Stimulated activated naive B cell treated with anti-CD40 and anti-IgM and Interleukin-4, amounts not matched to agents 10 μg/mL and 1 μg/mL and 100 μg/mL, for 72 hours (primary cell): ENCODE results near the gene ATXN10.
A peak's percentile ranks its signal among the peaks of the same experiment; 100 is the strongest.

Experiments used
- ATAC-seq, 2 donors: fragments of 150-1000 bp; cut with Tn5 transposase; replicated peaks; 2 replicates each; pipeline ENCODE4 v1.10.0; 2021; ENCODE audit warnings: moderate library complexity in 1 of 2
- DNase-seq: peaks from one replicate; pipeline ENCODE4 v3.0.0; 2021
- H3K27ac Mint-ChIP-seq: one replicate; pipeline ENCODE4 v1.8.0; 2022; ENCODE audit warnings: mild to moderate bottlenecking, mixed read lengths
- H3K27me3 Mint-ChIP-seq, 2 donors: one replicate each; pipeline ENCODE4 v1.8.0; 2022; ENCODE audit warnings: mixed read lengths in 2 of 2
- H3K36me3 Mint-ChIP-seq, 2 donors: one replicate each; pipeline ENCODE4 v1.8.0; 2022; ENCODE audit warnings: mixed read lengths in 2 of 2, mild to moderate bottlenecking in 1 of 2
- H3K4me1 Mint-ChIP-seq, 2 donors: one replicate each; pipeline ENCODE4 v1.8.0; 2022; ENCODE audit warnings: mixed read lengths in 2 of 2, mild to moderate bottlenecking in 1 of 2
- H3K4me3 Mint-ChIP-seq, 2 donors: one replicate each; pipeline ENCODE4 v1.8.0; 2022; ENCODE audit warnings: mild to moderate bottlenecking in 2 of 2, mixed read lengths in 2 of 2, moderate library complexity in 1 of 2
- H3K9me3 Mint-ChIP-seq, 2 donors: one replicate each; pipeline ENCODE4 v1.8.0; 2022; ENCODE audit warnings: mixed read lengths in 2 of 2, mild to moderate bottlenecking in 1 of 2

Gene ATXN10

DNA sequence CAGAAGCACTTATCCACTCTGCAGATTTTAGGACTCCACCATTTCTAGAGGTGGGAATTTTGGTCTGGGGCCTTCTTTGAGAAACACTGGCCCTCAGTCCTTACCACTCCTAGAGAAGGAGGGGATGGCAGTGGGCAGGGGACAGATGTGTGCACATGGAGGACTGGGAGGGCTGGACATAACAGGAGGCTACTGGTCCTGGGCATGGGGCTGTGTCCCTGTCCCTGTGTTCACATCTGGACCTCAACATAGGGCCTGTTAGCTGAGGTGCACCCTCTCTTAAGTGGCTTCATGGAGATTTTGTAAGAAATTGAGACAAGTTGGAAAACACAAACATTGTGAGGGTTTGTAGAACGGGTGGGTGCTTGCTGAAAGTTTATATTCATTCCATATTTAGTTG is 103.4 kb downstream of the ATXN10 start:
- no peak for ATAC-seq
- H3K27me3 Mint-ChIP-seq: no peaks in the 10 kb centered on the region
- DNase-seq: no peak
- peak overlapping the region; percentile 88 for H3K27ac Mint-ChIP-seq
- H3K9me3 Mint-ChIP-seq: no peaks in the 10 kb centered on the region
- H3K4me3 Mint-ChIP-seq: peak overlapping the region; percentile 52 to 63
- H3K4me1 Mint-ChIP-seq: peaks cover 43 to 68% of the 10 kb centered on the region in 2 donors
- H3K36me3 Mint-ChIP-seq: peaks cover 32 to 55% of the 10 kb centered on the region in 2 donors

DNA sequence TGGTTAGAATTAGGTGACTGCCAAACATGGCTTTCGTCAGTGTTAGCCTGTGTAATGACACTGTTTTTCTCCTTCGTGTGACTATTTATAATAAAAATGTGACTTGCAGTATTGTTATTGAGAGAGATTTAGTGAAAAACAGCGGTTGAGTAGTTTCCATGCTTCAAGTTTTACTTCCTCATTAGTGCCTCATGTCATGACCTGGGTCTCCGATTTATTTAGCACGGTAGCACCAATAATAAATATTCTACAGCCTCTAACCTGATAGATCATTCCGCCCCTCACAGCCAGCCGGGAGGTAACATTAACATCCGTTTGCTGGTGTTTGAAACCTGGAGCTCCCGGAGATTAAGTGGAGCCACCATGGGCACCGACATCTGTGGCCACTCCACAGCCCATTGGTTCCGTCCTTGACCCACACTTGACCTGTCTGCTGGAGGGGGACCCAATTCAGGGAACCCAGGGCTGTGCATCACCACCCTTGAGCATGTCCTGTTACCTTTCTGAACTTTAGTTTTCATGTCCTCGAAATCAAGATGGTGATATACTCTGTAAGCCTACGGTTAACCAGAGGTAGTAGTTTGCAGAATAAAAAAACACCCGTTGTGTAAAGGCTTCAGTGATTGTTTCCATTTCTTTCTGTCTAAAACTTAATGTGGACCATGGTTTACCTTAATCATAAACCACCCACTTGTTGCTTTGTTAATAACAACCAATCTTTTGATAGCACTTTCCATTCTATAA is 104.1 kb downstream of the ATXN10 start:
- ATAC-seq (peak; percentile 89 to 92), DNase-seq (peak; percentile 16)
- H3K27me3 Mint-ChIP-seq: no peaks in the 10 kb centered on the region
- H3K4me1 Mint-ChIP-seq: peaks cover 41 to 68% of the 10 kb centered on the region in 2 donors
- H3K4me3 Mint-ChIP-seq: peak overlapping the region; percentile 48 to 63
- H3K27ac Mint-ChIP-seq: peak overlapping the region; percentile 88
- H3K36me3 Mint-ChIP-seq: peaks cover 29 to 53% of the 10 kb centered on the region in 2 donors
- H3K9me3 Mint-ChIP-seq: no peaks in the 10 kb centered on the region

DNA sequence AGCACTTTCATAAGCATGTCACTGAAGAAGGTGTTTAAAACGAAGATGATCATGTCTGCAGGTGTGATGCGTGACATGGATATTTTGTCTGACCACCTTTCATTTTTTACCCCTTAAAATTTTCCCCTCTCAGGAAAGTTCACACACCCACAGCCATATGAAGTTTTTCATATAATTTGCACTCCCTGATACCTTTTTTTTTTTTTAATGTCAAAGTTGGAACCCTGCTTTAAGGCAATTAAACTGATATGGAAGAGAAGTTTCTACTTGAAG is 104.6 kb downstream of the ATXN10 start:
- H3K4me3 Mint-ChIP-seq: peak overlapping the region in 1 of 2 donors; percentile 63
- ATAC-seq: no peak
- H3K9me3 Mint-ChIP-seq: no peaks in the 10 kb centered on the region
- H3K36me3 Mint-ChIP-seq: peaks cover 29 to 55% of the 10 kb centered on the region in 2 donors
- no peak overlapping the region for H3K27ac Mint-ChIP-seq
- no peak for DNase-seq
- H3K27me3 Mint-ChIP-seq: no peaks in the 10 kb centered on the region
- peaks cover 41 to 70% of the 10 kb centered on the region in 2 donors for H3K4me1 Mint-ChIP-seq

DNA sequence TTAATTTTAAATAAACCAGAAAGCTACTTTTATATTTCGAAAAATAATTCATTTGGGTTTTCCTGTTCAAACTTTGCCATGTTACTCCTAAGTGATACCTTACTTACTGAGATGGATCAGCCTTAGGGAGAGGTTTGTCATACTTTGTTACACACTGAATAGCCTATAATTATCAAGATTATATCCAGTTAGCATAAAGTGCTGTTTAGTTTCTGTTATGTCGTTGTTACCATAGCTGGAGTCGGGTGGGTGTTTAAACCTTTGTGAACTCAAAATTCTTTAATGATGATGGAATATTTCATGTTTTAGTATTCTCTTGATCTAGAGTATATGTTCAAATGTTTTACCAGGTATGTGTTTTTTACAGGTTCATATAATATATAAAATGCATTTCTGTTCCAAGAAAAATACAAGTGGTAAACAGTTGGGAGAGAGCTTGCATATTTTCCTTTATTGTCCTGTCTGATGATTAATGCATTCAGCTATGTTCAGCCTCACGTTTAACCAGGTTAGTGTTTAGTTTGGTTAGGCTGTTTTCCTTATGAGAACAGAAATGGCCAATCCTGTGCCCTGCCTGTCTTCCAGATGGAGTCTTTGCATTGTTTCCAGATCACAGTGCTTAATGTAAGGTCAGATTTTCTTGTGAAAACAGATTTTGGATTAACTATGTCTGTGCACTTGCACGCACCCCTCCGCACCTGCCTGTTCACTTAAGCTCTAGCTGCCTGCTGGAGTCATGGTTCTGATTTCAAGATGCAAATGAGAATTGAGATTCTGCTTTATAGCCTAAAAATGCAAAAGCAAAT is 105.6 kb downstream of the ATXN10 start:
- no peak overlapping the region for H3K4me3 Mint-ChIP-seq
- no peaks in the 10 kb centered on the region for H3K9me3 Mint-ChIP-seq
- peak in 1 of 2 donors; percentile 57 for ATAC-seq
- H3K27me3 Mint-ChIP-seq: no peaks in the 10 kb centered on the region
- H3K4me1 Mint-ChIP-seq: peaks cover 41 to 67% of the 10 kb centered on the region in 2 donors
- peak overlapping the region; percentile 25 for H3K27ac Mint-ChIP-seq
- no peak for DNase-seq
- H3K36me3 Mint-ChIP-seq: peaks cover 34 to 51% of the 10 kb centered on the region in 2 donors

DNA sequence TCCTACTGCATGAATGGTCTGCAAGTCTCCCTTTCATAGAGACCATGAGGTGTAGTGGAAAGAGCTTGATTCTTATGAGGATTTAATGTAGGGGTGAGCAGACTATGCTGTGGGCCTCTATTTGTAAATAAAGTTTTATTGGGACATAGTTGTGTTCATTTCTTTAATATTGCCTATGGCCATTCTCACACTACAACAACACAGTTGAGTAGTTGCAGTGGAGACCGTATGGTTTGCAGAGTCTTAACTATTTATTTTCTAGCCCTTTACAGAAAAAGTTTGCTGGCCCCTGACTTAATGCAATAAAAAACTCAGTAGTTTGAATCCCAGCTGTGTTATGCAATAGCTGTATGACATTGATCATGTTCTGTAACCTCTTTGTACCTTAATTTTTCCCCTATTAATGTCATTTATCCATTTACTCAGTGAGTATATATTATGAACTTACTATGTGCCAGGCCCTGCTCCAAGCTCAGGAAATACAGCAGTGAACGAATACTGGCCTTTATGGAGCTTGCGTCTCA is 106.3 kb downstream of the ATXN10 start:
- H3K4me3 Mint-ChIP-seq: no peak overlapping the region
- peaks cover 34 to 45% of the 10 kb centered on the region in 2 donors for H3K36me3 Mint-ChIP-seq
- no peaks in the 10 kb centered on the region for H3K9me3 Mint-ChIP-seq
- no peaks in the 10 kb centered on the region for H3K27me3 Mint-ChIP-seq
- H3K4me1 Mint-ChIP-seq: peaks cover 35 to 63% of the 10 kb centered on the region in 2 donors
- no peak for ATAC-seq
- no peak for DNase-seq
- H3K27ac Mint-ChIP-seq: no peak overlapping the region

DNA sequence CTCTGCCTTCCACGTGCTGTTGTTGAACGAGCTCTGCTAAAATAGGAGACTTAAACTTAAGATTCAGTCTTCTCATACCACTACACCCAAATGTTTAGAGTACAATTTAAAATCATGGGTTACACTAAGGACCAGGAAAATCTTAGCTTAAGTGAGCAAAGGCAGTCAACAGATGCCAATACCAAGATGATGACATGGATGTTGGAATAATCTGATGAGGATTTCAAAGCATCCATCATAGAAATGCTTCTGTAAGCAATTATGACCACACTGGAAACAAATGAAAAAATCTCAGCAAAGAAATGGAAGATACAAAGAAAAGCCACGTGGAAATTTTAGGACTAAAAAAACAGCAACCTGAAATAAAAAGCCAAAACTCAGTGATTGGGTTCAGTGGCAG is 109.8 kb downstream of the ATXN10 start:
- ATAC-seq: no peak
- no peak for DNase-seq
- Mint-ChIP-seq H3K27ac (no peak overlapping the region), H3K4me1 (peaks cover 12 to 44% of the 10 kb centered on the region in 2 donors), H3K9me3 (no peaks in the 10 kb centered on the region), H3K4me3 (no peak overlapping the region), H3K27me3 (no peaks in the 10 kb centered on the region), H3K36me3 (peaks cover 31 to 40% of the 10 kb centered on the region in 2 donors)

DNA sequence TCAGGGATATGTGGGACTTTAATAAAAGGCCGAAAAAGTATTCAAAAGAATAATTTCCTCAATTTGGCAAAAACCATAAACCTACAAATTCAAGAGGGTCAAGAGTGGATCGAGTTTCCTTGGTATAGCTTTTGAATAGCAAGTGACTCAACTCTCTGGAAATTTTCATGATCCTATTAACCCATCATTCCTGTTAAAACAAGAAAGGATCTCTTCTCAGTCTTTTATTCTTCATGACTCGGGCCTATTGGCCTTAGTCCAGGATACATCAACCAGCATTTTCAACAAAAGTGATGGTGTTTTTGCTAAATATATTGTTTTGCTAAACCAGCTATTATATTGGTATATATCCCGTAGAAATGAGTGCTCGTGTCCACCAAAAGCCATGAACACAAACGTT is 110.3 kb downstream of the ATXN10 start:
- no peak for ATAC-seq
- no peak for DNase-seq
- H3K9me3 Mint-ChIP-seq: no peaks in the 10 kb centered on the region
- H3K4me3 Mint-ChIP-seq: no peak overlapping the region
- H3K27me3 Mint-ChIP-seq: no peaks in the 10 kb centered on the region
- H3K4me1 Mint-ChIP-seq: peaks cover 12 to 39% of the 10 kb centered on the region in 2 donors
- H3K27ac Mint-ChIP-seq: no peak overlapping the region
- H3K36me3 Mint-ChIP-seq: peaks cover 30 to 40% of the 10 kb centered on the region in 2 donors

DNA sequence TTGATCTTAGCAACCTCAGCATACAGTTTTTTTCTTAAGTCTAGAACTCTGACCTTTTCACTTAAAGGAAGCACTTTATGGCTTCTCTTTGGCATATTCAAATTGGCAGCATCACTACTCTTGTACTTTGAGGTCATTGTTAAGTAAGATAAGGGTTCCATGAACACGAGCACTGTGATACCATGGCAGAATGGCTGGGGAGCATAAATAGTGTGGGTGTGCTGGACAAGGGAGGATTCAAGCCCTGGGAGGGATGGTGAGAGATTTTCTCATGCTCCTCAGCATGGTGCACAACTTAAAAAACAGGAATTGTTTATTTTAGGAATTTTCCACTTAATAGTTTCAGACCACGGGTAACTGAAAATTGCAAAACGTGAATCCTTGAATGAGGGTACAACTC is 111.4 kb downstream of the ATXN10 start:
- H3K4me3 Mint-ChIP-seq: no peak overlapping the region
- ATAC-seq: no peak
- no peak overlapping the region for H3K27ac Mint-ChIP-seq
- H3K9me3 Mint-ChIP-seq: no peaks in the 10 kb centered on the region
- peaks cover 8 to 28% of the 10 kb centered on the region in 2 donors for H3K4me1 Mint-ChIP-seq
- H3K27me3 Mint-ChIP-seq: no peaks in the 10 kb centered on the region
- peaks cover 28 to 36% of the 10 kb centered on the region in 2 donors for H3K36me3 Mint-ChIP-seq
- no peak for DNase-seq

DNA sequence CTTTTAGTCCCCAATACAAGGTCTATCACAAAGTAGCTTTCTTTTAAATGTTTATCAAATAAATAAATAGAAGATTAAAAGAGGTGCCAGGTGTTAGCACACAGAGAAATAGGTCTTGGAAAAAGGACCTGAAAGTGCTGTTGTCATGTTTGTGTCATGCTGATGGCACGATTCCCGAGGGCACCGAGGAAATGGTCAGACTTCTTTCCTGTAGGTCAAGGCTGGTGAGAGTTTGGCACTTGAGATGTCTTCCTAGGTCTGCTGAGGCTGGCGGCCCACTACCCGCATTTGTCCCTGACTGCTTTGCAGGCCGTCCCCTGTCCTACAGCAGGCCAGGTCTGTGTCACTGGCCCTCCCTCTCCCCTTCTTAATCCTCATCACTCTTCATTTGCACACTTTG is 112.1 kb downstream of the ATXN10 start:
- Mint-ChIP-seq H3K27ac (peak overlapping the region; percentile 0), H3K4me3 (no peak overlapping the region), H3K4me1 (peaks cover 11 to 24% of the 10 kb centered on the region in 2 donors), H3K36me3 (peaks cover 26 to 37% of the 10 kb centered on the region in 2 donors), H3K27me3 (no peaks in the 10 kb centered on the region), H3K9me3 (no peaks in the 10 kb centered on the region)
- ATAC-seq: no peak
- no peak for DNase-seq

DNA sequence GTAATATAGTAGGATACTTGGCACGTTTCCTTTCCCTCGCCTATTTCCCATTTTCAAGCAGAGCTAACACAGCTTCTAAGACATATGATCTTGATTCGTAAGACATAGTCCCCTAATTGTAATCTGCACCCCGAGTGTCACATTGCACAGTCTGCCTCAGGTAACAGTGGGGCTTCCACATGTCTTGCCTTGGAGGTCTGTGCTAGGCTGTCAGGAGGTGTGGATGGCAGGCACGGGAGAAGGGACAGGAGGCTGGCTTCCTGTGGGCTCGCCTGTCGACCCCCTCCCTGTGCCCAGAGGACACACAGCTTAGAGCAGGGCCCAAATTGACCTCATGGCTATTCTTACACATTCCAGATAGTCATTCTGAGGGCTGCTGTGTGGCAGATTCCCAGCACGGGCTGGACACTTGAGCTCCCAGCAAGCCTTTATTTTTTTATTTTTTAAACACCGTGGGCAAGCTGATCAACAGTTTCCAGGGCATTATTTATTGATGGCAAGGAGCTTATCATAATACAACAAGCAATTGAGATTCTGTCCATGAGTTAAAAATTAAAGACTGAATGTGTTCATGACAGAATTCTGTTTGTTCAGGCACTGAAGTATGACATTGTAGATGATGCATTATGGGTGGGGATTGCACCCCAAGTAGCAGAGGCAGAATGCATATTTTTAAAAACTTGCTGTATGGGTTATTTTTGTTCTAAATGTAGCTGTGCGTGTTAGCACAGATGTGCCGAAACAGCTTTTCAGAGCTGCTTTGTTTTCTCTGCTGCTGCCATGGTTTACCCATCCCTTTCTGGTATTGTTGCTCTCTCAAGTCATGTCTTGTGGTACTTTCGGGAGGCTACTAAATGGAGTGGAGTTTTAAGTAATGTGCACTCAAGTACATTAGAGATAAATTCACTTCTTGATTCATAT is 113.0 kb downstream of the ATXN10 start:
- Mint-ChIP-seq H3K27me3 (no peaks in the 10 kb centered on the region), H3K27ac (no peak overlapping the region), H3K9me3 (no peaks in the 10 kb centered on the region), H3K4me1 (peaks cover 11 to 24% of the 10 kb centered on the region in 2 donors), H3K36me3 (peaks cover 23 to 37% of the 10 kb centered on the region in 2 donors), H3K4me3 (no peak overlapping the region)
- DNase-seq (no peak), ATAC-seq (no peak)

DNA sequence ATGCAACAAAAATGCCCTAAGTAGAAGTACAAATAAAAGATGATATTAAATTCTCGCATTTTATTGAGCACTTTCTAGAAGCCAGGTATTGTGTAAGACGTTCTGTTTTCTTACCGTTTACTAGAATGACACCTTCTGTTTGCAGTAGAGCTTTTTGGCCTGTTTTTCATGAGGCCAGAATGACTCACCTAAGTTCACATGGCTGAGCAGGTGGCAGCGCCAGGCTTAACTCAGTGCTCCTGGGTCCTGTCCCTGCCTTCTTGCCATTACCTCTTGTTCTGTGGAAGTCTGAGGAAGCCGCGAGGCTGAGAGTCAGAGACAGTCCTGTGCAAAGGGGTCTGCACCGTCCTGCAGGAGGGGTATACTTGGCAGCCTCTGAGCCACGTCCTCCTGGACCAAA is 113.8 kb downstream of the ATXN10 start:
- Mint-ChIP-seq H3K9me3 (no peaks in the 10 kb centered on the region), H3K27me3 (no peaks in the 10 kb centered on the region), H3K4me3 (no peak overlapping the region), H3K27ac (peak overlapping the region; percentile 9), H3K4me1 (peaks cover 11 to 26% of the 10 kb centered on the region in 2 donors), H3K36me3 (peaks cover 22 to 37% of the 10 kb centered on the region in 2 donors)
- ATAC-seq (no peak), DNase-seq (no peak)

DNA sequence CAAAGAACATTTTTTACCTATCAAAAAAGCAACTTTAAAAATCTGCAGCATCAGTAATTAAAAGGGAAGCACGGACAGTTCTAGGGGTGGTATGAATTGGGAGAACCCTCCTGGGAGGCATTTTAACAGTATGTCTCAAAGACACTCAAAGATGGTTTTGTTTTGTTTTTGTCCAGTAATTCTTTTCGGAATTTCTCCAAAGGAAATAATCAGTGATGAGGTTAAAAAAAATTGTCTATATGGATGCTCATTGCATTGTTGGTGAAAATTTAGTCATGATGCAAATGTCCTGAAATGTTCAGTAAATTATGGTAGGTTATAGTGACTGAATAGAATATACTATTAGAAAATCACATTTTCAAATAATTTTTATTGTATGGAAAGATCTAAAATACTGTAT is 115.1 kb downstream of the ATXN10 start:
- DNase-seq (no peak), ATAC-seq (no peak)
- Mint-ChIP-seq H3K4me3 (no peak overlapping the region), H3K36me3 (peaks cover 21 to 31% of the 10 kb centered on the region in 2 donors), H3K27ac (no peak overlapping the region), H3K9me3 (no peaks in the 10 kb centered on the region), H3K4me1 (peaks cover 7 to 26% of the 10 kb centered on the region in 2 donors), H3K27me3 (no peaks in the 10 kb centered on the region)

DNA sequence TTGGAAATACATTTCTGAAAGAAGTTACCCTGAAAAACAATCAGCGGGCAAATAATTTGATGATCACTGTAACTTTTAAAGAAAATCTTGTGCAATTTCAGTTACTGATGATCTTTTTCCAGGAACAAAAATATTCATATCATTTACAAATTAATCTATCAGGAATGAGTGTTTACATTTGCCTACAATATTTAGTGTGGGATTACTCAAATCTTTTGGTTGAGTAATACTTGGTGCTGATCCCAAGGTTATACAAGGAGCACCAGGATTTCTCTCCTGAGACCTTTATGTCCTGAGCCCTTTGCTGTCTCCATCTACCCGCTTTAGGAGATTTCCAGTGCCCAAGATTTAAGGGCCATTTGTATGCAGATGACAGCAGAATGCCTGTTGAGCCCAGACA is 116.1 kb downstream of the ATXN10 start:
- Mint-ChIP-seq H3K4me3 (no peak overlapping the region), H3K27ac (no peak overlapping the region), H3K9me3 (no peaks in the 10 kb centered on the region), H3K4me1 (peaks cover 7 to 25% of the 10 kb centered on the region in 2 donors), H3K36me3 (peaks cover 24 to 36% of the 10 kb centered on the region in 2 donors), H3K27me3 (no peaks in the 10 kb centered on the region)
- DNase-seq (no peak), ATAC-seq (no peak)

DNA sequence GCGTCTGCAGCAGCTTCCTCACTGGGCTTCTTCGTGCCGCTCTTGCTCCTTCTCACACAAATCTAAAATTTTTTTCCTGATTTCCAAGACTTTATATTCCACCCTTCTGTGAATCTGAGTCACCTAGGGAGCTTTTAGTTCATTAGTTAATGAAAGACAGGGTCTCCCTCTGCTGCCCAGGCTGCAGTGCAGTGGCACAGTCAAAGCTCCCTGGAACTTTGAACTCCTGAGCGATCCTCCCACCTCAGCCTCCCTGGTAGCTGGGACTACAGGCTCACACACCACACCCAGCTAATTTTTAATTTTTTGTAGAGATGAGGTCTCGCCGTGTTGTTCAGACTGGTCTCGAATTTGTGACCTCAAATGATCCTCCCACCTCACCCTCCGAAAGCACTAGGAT is 116.9 kb downstream of the ATXN10 start:
- H3K4me3 Mint-ChIP-seq: no peak overlapping the region
- peaks cover 28 to 41% of the 10 kb centered on the region in 2 donors for H3K36me3 Mint-ChIP-seq
- ATAC-seq (no peak), DNase-seq (no peak)
- H3K27ac Mint-ChIP-seq: peak overlapping the region; percentile 16
- H3K27me3 Mint-ChIP-seq: no peaks in the 10 kb centered on the region
- H3K4me1 Mint-ChIP-seq: peaks cover 4 to 18% of the 10 kb centered on the region in 2 donors
- no peaks in the 10 kb centered on the region for H3K9me3 Mint-ChIP-seq
